Mesothelial cell of epicardium (in vitro differentiated cells): ENCODE measurements around the gene DNA2. TPM values are rescaled to one million over a fixed set of nuclear protein-coding genes. Genes with fewer than 3 reads are reported as not detected.
A peak's percentile ranks its signal among the peaks of the same experiment; 100 is the strongest.
"Not testable (repeated sequence)": the region's sequence is repeated elsewhere in the genome, so short reads cannot be mapped to it uniquely, and the experiment has no call there.

Source experiments
- DNase-seq, 2 experiments: peaks; one replicate each; pipeline ENCODE4 v3.0.0; 2021; ENCODE audit warnings: low spot score in 2 of 2; ENCODE audit not compliant: unreplicated experiment in 2 of 2
- H3K27ac Mint-ChIP-seq: 2 replicates; pipeline ENCODE4 v1.8.0; 2021; ENCODE audit warnings: mixed read lengths
- H3K27me3 Mint-ChIP-seq: 2 replicates; pipeline ENCODE4 v1.8.0; 2021; ENCODE audit warnings: low read depth, mixed read lengths
- H3K36me3 Mint-ChIP-seq: 2 replicates; pipeline ENCODE4 v1.8.0; 2021; ENCODE audit warnings: mixed read lengths
- H3K4me1 Mint-ChIP-seq: 2 replicates; pipeline ENCODE4 v1.8.0; 2021; ENCODE audit warnings: mixed read lengths
- H3K4me3 Mint-ChIP-seq: 2 replicates; pipeline ENCODE4 v1.8.0; 2021; ENCODE audit warnings: mild to moderate bottlenecking, moderate library complexity, mixed read lengths
- H3K9me3 Mint-ChIP-seq: 2 replicates; pipeline ENCODE4 v1.8.0; 2021; ENCODE audit warnings: mixed read lengths
- CTCF ChIP-seq: fragments of 200-600 bp; sonication (generic); IDR thresholded peaks from one replicate; pipeline ENCODE4 v1.5.0; 2021; ENCODE audit warnings: antibody characterized with exemption; ENCODE audit not compliant: unreplicated experiment
- total RNA-seq: library from RNA; stranded (reverse); gene quantifications from 3 replicates; pipeline ENCODE4 v1.2.1, GENCODE V29; 2021

The DNA2 gene
- total RNA-seq, 1 donor from 2014 or later: 14.4 TPM

- no peak overlapping the region for H3K4me3 Mint-ChIP-seq
- H3K36me3 Mint-ChIP-seq: peaks cover 28% of the 10 kb centered on the region
- TF ChIP-seq CTCF: no peak
- H3K27me3 Mint-ChIP-seq: no peaks in the 10 kb centered on the region
- no peaks in the 10 kb centered on the region for H3K9me3 Mint-ChIP-seq
- DNase-seq: no peak
- H3K27ac Mint-ChIP-seq: no peak overlapping the region
- H3K4me1 Mint-ChIP-seq: no peaks in the 10 kb centered on the region
Measured at GRCh38 chr10:68489919-68490318, 18.1 kb upstream of the DNA2 start.

GRCh38 chr10:68474021-68474420 is 2.2 kb upstream of the DNA2 start:
- Mint-ChIP-seq H3K4me1 (peaks cover 24% of the 10 kb centered on the region), H3K27me3 (no peaks in the 10 kb centered on the region), H3K27ac (no peak overlapping the region), H3K9me3 (no peaks in the 10 kb centered on the region), H3K4me3 (no peak overlapping the region), H3K36me3 (peaks cover 4% of the 10 kb centered on the region)
- no peak for TF ChIP-seq CTCF
- no peak for DNase-seq

- no peak for TF ChIP-seq CTCF
- no peak for DNase-seq
- Mint-ChIP-seq H3K27ac (peak overlapping the region; percentile 92), H3K4me3 (peak overlapping the region; percentile 99), H3K36me3 (peaks cover 6% of the 10 kb centered on the region), H3K9me3 (no peaks in the 10 kb centered on the region), H3K27me3 (no peaks in the 10 kb centered on the region), H3K4me1 (peaks cover 24% of the 10 kb centered on the region)
Measured at GRCh38 chr10:68471063-68471585, 649 bp downstream of the DNA2 start.

- Mint-ChIP-seq H3K36me3 (peaks cover 7% of the 10 kb centered on the region), H3K4me1 (peaks cover 24% of the 10 kb centered on the region), H3K4me3 (peak overlapping the region; percentile 99), H3K9me3 (no peaks in the 10 kb centered on the region), H3K27me3 (no peaks in the 10 kb centered on the region), H3K27ac (no peak overlapping the region)
- DNase-seq: no peak
- TF ChIP-seq CTCF: no peak
Measured at GRCh38 chr10:68470300-68470699, 1.5 kb downstream of the DNA2 start.

GRCh38 chr10:68469838-68470237 is 1.9 kb downstream of the DNA2 start:
- DNase-seq: no peak
- no peaks in the 10 kb centered on the region for H3K9me3 Mint-ChIP-seq
- peaks cover 24% of the 10 kb centered on the region for H3K4me1 Mint-ChIP-seq
- H3K4me3 Mint-ChIP-seq: peak overlapping the region; percentile 99
- no peak for TF ChIP-seq CTCF
- no peak overlapping the region for H3K27ac Mint-ChIP-seq
- H3K36me3 Mint-ChIP-seq: peaks cover 9% of the 10 kb centered on the region
- H3K27me3 Mint-ChIP-seq: no peaks in the 10 kb centered on the region

GRCh38 chr10:68464729-68465128 is 7.0 kb downstream of the DNA2 start:
- not testable (repeated sequence) for H3K27ac Mint-ChIP-seq, H3K9me3 Mint-ChIP-seq, H3K27me3 Mint-ChIP-seq, H3K4me3 Mint-ChIP-seq, DNase-seq, H3K4me1 Mint-ChIP-seq
- peaks cover 18% of the 10 kb centered on the region for H3K36me3 Mint-ChIP-seq
